PC-3 (cell line): ENCODE measurements around the gene PIEZO2. TPM values are rescaled to one million over a fixed set of nuclear protein-coding genes. Genes with fewer than 3 reads are reported as not detected.

Experiments used
- ATAC-seq: fragments of 200-7000 bp; cut with Tn5 transposase; 2 replicates; pipeline ENCODE4 v1.9.1; 2020; ENCODE audit warnings: mild to moderate bottlenecking, moderate library complexity
- BruUV-seq: library from RNA; stranded (reverse); fragments of 400-500 nt; replicated peaks from 2 replicates; lab custom pipeline; 2021; lab: Mats Ljungman, UMichigan
- CTCF ChIA-PET: fragments of 300-600 bp; sonication (Branson Sonifier 250); formaldehyde crosslinking; loops from one replicate; lab custom pipeline; 2022; ENCODE audit warnings: antibody characterized with exemption; lab: Charles Lee
- POLR2A ChIA-PET: fragments of 300-600 bp; sonication (Branson Sonifier 250); formaldehyde crosslinking; loops from one replicate; lab custom pipeline; 2022; ENCODE audit warnings: antibody characterized with exemption; ENCODE audit not compliant: unreplicated experiment; lab: Charles Lee
- DNase-seq: peaks from one replicate; pipeline ENCODE4 v3.0.0-alpha.2; 2015
- H2AFZ ChIP-seq: fragments of 300-600 bp; sonication (generic); 2 replicates; pipeline ENCODE4 v1.6.0; 2016; ENCODE audit warnings: antibody characterized with exemption, low read length
- H3F3A ChIP-seq: fragments of 300-600 bp; sonication (generic); one replicate; pipeline ENCODE4 v1.6.0; 2017; ENCODE audit warnings: antibody characterized with exemption, low read length, control low read depth, mild to moderate bottlenecking; ENCODE audit not compliant: unreplicated experiment
- H3K27ac ChIP-seq: fragments of 300-600 bp; sonication (generic); 2 replicates; pipeline ENCODE4 v1.5.1; 2016; ENCODE audit warnings: mild to moderate bottlenecking, low read length
- H3K27me3 ChIP-seq: fragments of 300-600 bp; sonication (generic); 2 replicates; pipeline ENCODE4 v1.6.1; 2016; ENCODE audit warnings: low read length, mixed read lengths
- H3K36me3 ChIP-seq: fragments of 300-600 bp; sonication (generic); 2 replicates; pipeline ENCODE4 v1.6.1; 2016; ENCODE audit warnings: low read depth, mixed run types, low read length, mixed read lengths
- H3K4me1 ChIP-seq: fragments of 300-600 bp; sonication (generic); 2 replicates; pipeline ENCODE4 v1.5.1; 2016; ENCODE audit warnings: low read length; ENCODE audit not compliant: insufficient read depth
- H3K4me2 ChIP-seq: fragments of 300-600 bp; sonication (generic); 2 replicates; pipeline ENCODE4 v1.6.0; 2016; ENCODE audit warnings: low read length
- H3K4me3 ChIP-seq: fragments of 300-600 bp; sonication (generic); 2 replicates; pipeline ENCODE4 v1.5.1; 2016; ENCODE audit warnings: mild to moderate bottlenecking, low read length, mixed read lengths
- H3K79me2 ChIP-seq: fragments of 300-600 bp; sonication (generic); 2 replicates; pipeline ENCODE4 v1.6.1; 2017; ENCODE audit warnings: low read length, mixed read lengths
- H3K9ac ChIP-seq: fragments of 300-600 bp; sonication (generic); 2 replicates; pipeline ENCODE4 v1.6.0; 2016; ENCODE audit warnings: mild to moderate bottlenecking, low read length
- H3K9me2 ChIP-seq: fragments of 300-600 bp; sonication (generic); replicated peaks from 2 replicates; pipeline ENCODE4 v1.6.1; 2016; ENCODE audit warnings: mixed run types, low read length, mixed read lengths
- H3K9me3 ChIP-seq: fragments of 300-600 bp; sonication (generic); 2 replicates; pipeline ENCODE4 v1.6.1; 2016; ENCODE audit warnings: low read length, mixed read lengths
- H4K20me1 ChIP-seq: fragments of 300-600 bp; sonication (generic); 2 replicates; pipeline ENCODE4 v1.6.1; 2016; ENCODE audit warnings: low read length, mixed read lengths
- EZH2 ChIP-seq: fragments of 300-600 bp; sonication (generic); IDR thresholded peaks from one replicate; pipeline ENCODE4 v1.6.1; 2017; ENCODE audit warnings: antibody characterized with exemption, mild to moderate bottlenecking, low read length; ENCODE audit not compliant: unreplicated experiment
- EZH2phosphoT487 ChIP-seq: fragments of 300-600 bp; sonication (generic); IDR thresholded peaks from 2 replicates; pipeline ENCODE4 v1.6.1; 2018; ENCODE audit warnings: mild to moderate bottlenecking, antibody characterized with exemption, low read length, borderline replicate concordance
- intact Hi-C: fragments of 100-400 bp; cut with micrococcal nuclease; formaldehyde crosslinking; loops from 2 replicates; pipeline ENCODE4 v1.9.0; 2023
- total RNA-seq: library from RNA; depleted of rRNA; stranded (reverse); fragments of >200 nt; gene quantifications from 2 replicates; pipeline ENCODE4 v1.2.3, GENCODE V29; 2014
- TF ChIP-seq, protein P1 (sequence below): fragments of 300-600 bp; sonication (generic); conservative IDR thresholded peaks from 2 replicates; pipeline ENCODE4 v1.5.1; 2017; ENCODE audit warnings: antibody characterized with exemption, low read depth, mild to moderate bottlenecking, low read length

The PIEZO2 gene
- total RNA-seq, 1 experiment from 2014 or later, result not detected

DNA sequence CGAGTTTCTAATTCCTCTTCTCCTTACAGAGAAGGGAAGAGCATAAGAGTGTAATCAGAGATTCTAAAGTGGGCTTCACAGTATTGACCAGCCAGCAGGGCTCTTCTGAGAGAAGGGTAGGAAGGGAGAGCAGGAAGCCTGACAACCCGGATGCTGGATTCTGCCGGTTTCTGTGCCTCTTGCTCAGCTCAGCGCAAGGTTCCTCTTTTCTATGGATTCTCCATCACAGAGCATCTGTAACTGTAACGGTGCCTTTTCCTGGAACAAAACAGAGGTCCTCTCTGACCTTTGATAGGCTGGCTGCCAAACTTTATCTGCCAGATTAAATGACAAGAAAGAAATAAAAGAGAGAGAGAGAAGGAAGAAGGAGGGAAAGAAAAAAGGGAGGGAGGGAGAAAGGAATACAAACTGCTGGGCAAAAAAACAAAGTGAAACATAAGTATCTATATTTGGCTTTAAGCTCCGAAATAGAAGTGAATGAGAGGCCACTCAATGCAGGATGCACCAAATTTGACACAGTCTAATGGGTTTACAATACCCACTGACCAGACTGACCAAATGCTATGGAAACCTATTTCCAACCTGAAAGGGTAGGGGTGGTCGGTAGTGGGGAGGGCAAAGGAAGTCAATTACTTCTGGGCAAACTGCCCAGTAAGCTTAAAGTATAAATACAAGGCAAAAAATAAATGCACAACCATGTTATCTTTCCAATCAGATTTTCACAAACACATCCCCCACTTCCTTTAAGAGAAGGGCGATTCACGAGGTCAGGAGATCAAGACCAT, 59.2 kb downstream of the PIEZO2 start:
- Histone ChIP-seq H3K9me2 (no peaks in the 10 kb centered on the region), H3K36me3 (no peaks in the 10 kb centered on the region), H2AFZ (no peak overlapping the region), H3K4me3 (no peak overlapping the region), H4K20me1 (no peaks in the 10 kb centered on the region), H3K27me3 (peaks cover 70% of the 10 kb centered on the region), H3F3A (no peaks in the 10 kb centered on the region), H3K9ac (no peak overlapping the region), H3K27ac (no peak overlapping the region), H3K4me1 (no peaks in the 10 kb centered on the region), H3K4me2 (no peak overlapping the region), H3K9me3 (no peaks in the 10 kb centered on the region), H3K79me2 (no peaks in the 10 kb centered on the region)
- ATAC-seq (no peak), DNase-seq (no peak)
- ChIA-PET POLR2A (no interaction called here), CTCF (no interaction called here)
- TF ChIP-seq EZH2, result no peak
- TF ChIP-seq, protein P1, sequence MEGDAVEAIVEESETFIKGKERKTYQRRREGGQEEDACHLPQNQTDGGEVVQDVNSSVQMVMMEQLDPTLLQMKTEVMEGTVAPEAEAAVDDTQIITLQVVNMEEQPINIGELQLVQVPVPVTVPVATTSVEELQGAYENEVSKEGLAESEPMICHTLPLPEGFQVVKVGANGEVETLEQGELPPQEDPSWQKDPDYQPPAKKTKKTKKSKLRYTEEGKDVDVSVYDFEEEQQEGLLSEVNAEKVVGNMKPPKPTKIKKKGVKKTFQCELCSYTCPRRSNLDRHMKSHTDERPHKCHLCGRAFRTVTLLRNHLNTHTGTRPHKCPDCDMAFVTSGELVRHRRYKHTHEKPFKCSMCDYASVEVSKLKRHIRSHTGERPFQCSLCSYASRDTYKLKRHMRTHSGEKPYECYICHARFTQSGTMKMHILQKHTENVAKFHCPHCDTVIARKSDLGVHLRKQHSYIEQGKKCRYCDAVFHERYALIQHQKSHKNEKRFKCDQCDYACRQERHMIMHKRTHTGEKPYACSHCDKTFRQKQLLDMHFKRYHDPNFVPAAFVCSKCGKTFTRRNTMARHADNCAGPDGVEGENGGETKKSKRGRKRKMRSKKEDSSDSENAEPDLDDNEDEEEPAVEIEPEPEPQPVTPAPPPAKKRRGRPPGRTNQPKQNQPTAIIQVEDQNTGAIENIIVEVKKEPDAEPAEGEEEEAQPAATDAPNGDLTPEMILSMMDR, result no peak
- no peak for TF ChIP-seq EZH2phosphoT487
- BruUV-seq, result no TSS peak
- intact Hi-C loops, result no loop called here

DNA sequence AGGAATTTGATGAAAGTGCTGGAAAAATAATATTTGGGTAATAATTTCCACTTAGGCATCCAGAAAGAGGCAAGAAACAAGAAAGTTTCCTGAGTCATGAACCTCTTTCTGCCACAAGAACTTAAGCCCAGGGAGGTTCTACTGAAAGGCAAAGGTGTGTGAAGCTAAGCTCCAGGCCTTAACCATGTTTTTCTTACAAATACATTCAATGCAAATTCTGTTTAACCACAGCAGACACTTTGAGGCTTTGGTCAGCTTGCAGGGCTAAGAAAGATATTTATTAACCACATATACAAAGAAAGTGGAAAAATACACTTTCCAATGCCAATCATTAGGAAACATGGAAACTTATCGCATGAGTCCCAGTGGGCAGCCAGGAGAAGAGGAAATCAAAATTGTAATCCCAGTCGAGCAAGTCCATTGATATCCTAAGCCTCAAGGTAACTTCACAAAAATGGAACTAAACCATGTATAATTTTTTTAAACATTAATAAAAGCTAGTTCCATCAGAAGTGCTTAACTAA, 68.3 kb downstream of the PIEZO2 start:
- intact Hi-C loops, result no loop called here
- TF ChIP-seq EZH2 (no peak), EZH2phosphoT487 (no peak)
- TF ChIP-seq, protein P1, result no peak
- no TSS peak for BruUV-seq

DNA sequence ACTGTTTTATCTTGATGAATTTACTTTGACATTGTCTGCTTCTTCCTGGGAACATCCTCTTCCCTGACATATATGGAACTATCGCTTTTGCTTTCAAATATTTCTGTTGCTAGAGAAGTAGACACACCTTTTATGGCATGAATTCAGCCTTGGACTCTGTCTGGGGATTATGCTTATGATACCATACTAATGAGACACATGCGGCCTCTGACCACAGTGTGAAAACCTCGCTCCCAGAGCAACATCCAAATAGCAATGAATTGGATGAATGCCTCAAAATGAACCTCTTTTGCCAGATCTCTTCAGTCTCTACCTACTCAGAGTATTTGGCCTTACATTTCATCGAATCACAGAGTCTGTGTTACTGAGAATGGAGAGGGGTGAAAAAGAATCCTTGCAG, 70.9 kb downstream of the PIEZO2 start:
- no peak overlapping the region for H3K9ac ChIP-seq
- H3K4me1 ChIP-seq, result no peaks in the 10 kb centered on the region
- CTCF ChIA-PET, result no interaction called here
- H3K9me3 ChIP-seq, result no peaks in the 10 kb centered on the region
- ATAC-seq (no peak), DNase-seq (no peak)
- no peak overlapping the region for H3K4me3 ChIP-seq
- no peaks in the 10 kb centered on the region for H4K20me1 ChIP-seq
- intact Hi-C loops, result no loop called here
- H3K79me2 ChIP-seq, result no peaks in the 10 kb centered on the region
- POLR2A ChIA-PET, result no interaction called here
- H3K27me3 ChIP-seq, result peaks cover 68% of the 10 kb centered on the region
- no peak overlapping the region for H3K4me2 ChIP-seq
- H3K9me2 ChIP-seq, result no peaks in the 10 kb centered on the region
- TF ChIP-seq EZH2 (no peak), EZH2phosphoT487 (no peak)
- TF ChIP-seq, protein P1, result no peak
- no peaks in the 10 kb centered on the region for H3K36me3 ChIP-seq
- no peaks in the 10 kb centered on the region for H3F3A ChIP-seq
- no TSS peak for BruUV-seq
- no peak overlapping the region for H3K27ac ChIP-seq
- no peak overlapping the region for H2AFZ ChIP-seq

More for the DNA sequence above, 68.3 kb downstream of the PIEZO2 start:
- no peaks in the 10 kb centered on the region for H3K4me1 ChIP-seq
- H3K27ac ChIP-seq, result no peak overlapping the region
- H3F3A ChIP-seq, result no peaks in the 10 kb centered on the region
- H3K4me3 ChIP-seq, result no peak overlapping the region
- ChIA-PET POLR2A (no interaction called here), CTCF (no interaction called here)
- no peak overlapping the region for H3K9ac ChIP-seq
- no peaks in the 10 kb centered on the region for H3K9me2 ChIP-seq
- H3K9me3 ChIP-seq, result no peaks in the 10 kb centered on the region
- H3K36me3 ChIP-seq, result no peaks in the 10 kb centered on the region
- H2AFZ ChIP-seq, result no peak overlapping the region
- no peak overlapping the region for H3K4me2 ChIP-seq
- no peaks in the 10 kb centered on the region for H3K79me2 ChIP-seq
- no peaks in the 10 kb centered on the region for H4K20me1 ChIP-seq
- peaks cover 71% of the 10 kb centered on the region for H3K27me3 ChIP-seq
- no peak for DNase-seq
- ATAC-seq, result no peak
